ENCODE data around the gene GRIK4. TPM values are rescaled to one million over a fixed set of nuclear protein-coding genes. Genes with fewer than 3 reads are reported as not detected.

The GRIK4 gene
- total and polyA plus RNA-seq, 9 of the 15 experiments (the other 6 are each of a cell fraction or from before 2014, with no cell fraction given) = not detected

- Histone ChIP-seq H3K79me2 (ENCODE audit: control insufficient read depth, insufficient read depth, low read length) (no peaks in the 10 kb centered on the region), H3K9me3 (replicated peaks; ENCODE audit: control insufficient read depth, insufficient read depth, low read depth, low read length) (no peaks in the 10 kb centered on the region), H4K20me1 (replicated peaks; ENCODE audit: control insufficient read depth, insufficient read depth, low read length) (peaks cover 7% of the 10 kb centered on the region; the same call in 1 of the 2 replicates), H3K9me1 (ENCODE audit: control insufficient read depth, insufficient read depth, low read length) (no peaks in the 10 kb centered on the region), H3K4me1 (replicated peaks in 1 of 2; ENCODE audit: control insufficient read depth in 2 of 2, insufficient read depth in 2 of 2, low read length in 2 of 2) (no peaks in the 10 kb centered on the region), H3K27me3 (ENCODE audit: control insufficient read depth in 2 of 2, insufficient read depth in 2 of 2, low read length in 2 of 2) (peaks cover 0 to 30% of the 10 kb centered on the region in 2 experiments; a peak in 2 of 5 replicates), H3K27ac (ENCODE audit: extremely low read depth, low read depth, low read length) (no peak overlapping the region), H3K4me2 (ENCODE audit: insufficient read depth, low read length) (no peak overlapping the region), H3K36me3 (ENCODE audit: control insufficient read depth, insufficient read depth, low read length) (no peaks in the 10 kb centered on the region), H3K4me3 (no peak overlapping the region), H2AFZ (ENCODE audit: low read depth, low read length) (no peak overlapping the region), H3K9ac (ENCODE audit: insufficient read depth in 1 of 2, low read depth in 2 of 2, low read length in 2 of 2) (no peak overlapping the region)
- in situ Hi-C loops (cut with MboI) (no loop called here), intact Hi-C loops (cut with micrococcal nuclease) (no loop called here)
- WGBS (ENCODE audit: insufficient coverage, low coverage, missing lambda C conversion rate) = 6% methylated on average over 3 of the region's 5 CpGs
- ChIA-PET POLR2A (no interaction called here), CTCF (ENCODE audit: low intra/inter-chr PET ratio) (interaction anchor here (0.7 kb wide), 1 partner anchor 237 kb away, joined by 3 read pairs; no protein-coding TSS in a partner anchor)
- BruUV-seq (replicated peaks) = no TSS peak
- TF ChIP-seq ZNF76 (CRISPR knock-in tag; IDR thresholded peaks at IDR 0.05; ENCODE audit: borderline replicate concordance) (no peak), ZEB2 (IDR thresholded peaks at IDR 0.05) (no peak), CBX2 (IDR thresholded peaks at IDR 0.05; ENCODE audit: insufficient read depth, low read length, poor library complexity, severe bottlenecking) (no peak), GATA2 (CRISPR knock-in tag; IDR thresholded peaks at IDR 0.05) (no peak), HDAC8 (tag; IDR thresholded peaks at IDR 0.05) (no peak), NFIX (CRISPR knock-in tag; IDR thresholded peaks at IDR 0.05; ENCODE audit: low read depth) (no peak), MEF2A (IDR thresholded peaks at IDR 0.05; ENCODE audit: control insufficient read depth, low read depth, low read length) (no peak), CHCHD3 (CRISPR knock-in tag; IDR thresholded peaks at IDR 0.05) (no peak), COPS2 (conservative IDR thresholded peaks at IDR 0.05) (no peak), TGIF2 (CRISPR knock-in tag; IDR thresholded peaks at IDR 0.05) (no peak)
- TF ChIP-seq, protein P1, sequence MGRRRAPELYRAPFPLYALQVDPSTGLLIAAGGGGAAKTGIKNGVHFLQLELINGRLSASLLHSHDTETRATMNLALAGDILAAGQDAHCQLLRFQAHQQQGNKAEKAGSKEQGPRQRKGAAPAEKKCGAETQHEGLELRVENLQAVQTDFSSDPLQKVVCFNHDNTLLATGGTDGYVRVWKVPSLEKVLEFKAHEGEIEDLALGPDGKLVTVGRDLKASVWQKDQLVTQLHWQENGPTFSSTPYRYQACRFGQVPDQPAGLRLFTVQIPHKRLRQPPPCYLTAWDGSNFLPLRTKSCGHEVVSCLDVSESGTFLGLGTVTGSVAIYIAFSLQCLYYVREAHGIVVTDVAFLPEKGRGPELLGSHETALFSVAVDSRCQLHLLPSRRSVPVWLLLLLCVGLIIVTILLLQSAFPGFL (CRISPR knock-in tag; IDR thresholded peaks at IDR 0.05) = no peak
- ATAC-seq (no peak), FAIRE-seq (no peak), DNase-seq (ENCODE audit: extremely low read depth in 1 of 4, low spot score in 3 of 4) (no peak)
Observed at GRCh38 chr11:120824242-120824641, 312.7 kb downstream of the GRIK4 start.

All from K562 (cell line).